CD4-positive, alpha-beta T cell treated with Interleukin-1 beta for 1 hour (primary cell): Measurements from ENCODE around the gene PPM1N.
A peak's percentile ranks its signal among the peaks of the same experiment; 100 is the strongest.
"Not testable (repeated sequence)": the region's sequence is repeated elsewhere in the genome, so short reads cannot be mapped to it uniquely, and the experiment has no call there.

Experiments used
- DNase-seq, 2 donors: peaks; one replicate each; pipeline ENCODE4 v3.0.0-alpha.2; 2020 to 2022

The PPM1N gene

GRCh38 chr19:45510352-45510751 is 12.1 kb downstream of the PPM1N start:
- DNase-seq, result not testable (repeated sequence)

- DNase-seq, result no peak
These were observed 12.8 kb downstream of the PPM1N start for GRCh38 chr19:45511074-45511473.

- DNase-seq, result no peak
These were observed 14.7 kb downstream of the PPM1N start for GRCh38 chr19:45512881-45513483.

GRCh38 chr19:45514376-45515051 is 16.3 kb downstream of the PPM1N start:
- DNase-seq, result no peak

GRCh38 chr19:45515081-45515624 is 16.9 kb downstream of the PPM1N start:
- DNase-seq, result peak; percentile 51 to 80

GRCh38 chr19:45515807-45516401 is 17.7 kb downstream of the PPM1N start:
- DNase-seq, result no peak

GRCh38 chr19:45517238-45517637 is 19.0 kb downstream of the PPM1N start:
- no peak for DNase-seq

- no peak for DNase-seq
These were observed 19.6 kb downstream of the PPM1N start for GRCh38 chr19:45517641-45518468.

GRCh38 chr19:45518469-45518826 is 20.2 kb downstream of the PPM1N start:
- no peak for DNase-seq

GRCh38 chr19:45522010-45522941 is 24.0 kb downstream of the PPM1N start:
- DNase-seq, result no peak

- peak; percentile 85 to 87 for DNase-seq
These were observed 25.5 kb downstream of the PPM1N start for GRCh38 chr19:45523642-45524256.

GRCh38 chr19:45524575-45525129 is 26.4 kb downstream of the PPM1N start:
- DNase-seq, result no peak

- no peak for DNase-seq
These were observed 27.9 kb downstream of the PPM1N start for GRCh38 chr19:45526143-45526542.

- no peak for DNase-seq
These were observed 28.7 kb downstream of the PPM1N start for GRCh38 chr19:45526971-45527370.

- DNase-seq, result no peak
These were observed 29.5 kb downstream of the PPM1N start for GRCh38 chr19:45527731-45528130.

GRCh38 chr19:45528149-45528743 is 30.0 kb downstream of the PPM1N start:
- no peak for DNase-seq

GRCh38 chr19:45528744-45529419 is 30.6 kb downstream of the PPM1N start:
- DNase-seq, result no peak

GRCh38 chr19:45529420-45529785 is 31.2 kb downstream of the PPM1N start:
- DNase-seq, result no peak

GRCh38 chr19:45531349-45531748 is 33.1 kb downstream of the PPM1N start:
- DNase-seq, result no peak

GRCh38 chr19:45539459-45539858 is 41.2 kb downstream of the PPM1N start:
- DNase-seq, result no peak
